Adrenal gland (tissue), 5 donors: ENCODE results near the gene OTOP3.

Experiments used
- CTCF ChIP-seq, 6 experiments: fragments of 450-650 bp in 4 of 6; fragments of 200-600 bp in 2 of 6; sonication (generic) in 1 of 6; IDR thresholded peaks; 1 replicate in 5 of 6; 2 replicates in 1 of 6; pipeline versions ENCODE4 v1.5.1 to v1.8.0; 2016 to 2021; ENCODE audit warnings: antibody characterized with exemption in 6 of 6, mild to moderate bottlenecking in 2 of 6, moderate library complexity in 1 of 6
- POLR2A ChIP-seq, 2 donors: fragments of 450-650 bp; IDR thresholded peaks; one replicate each; pipeline ENCODE4 v1.6.1; 2017; ENCODE audit warnings: antibody characterized with exemption in 2 of 2, mild to moderate bottlenecking in 2 of 2, moderate library complexity in 1 of 2
- donor health status: DM: no; HTN: no; CAD: no.

DNA sequence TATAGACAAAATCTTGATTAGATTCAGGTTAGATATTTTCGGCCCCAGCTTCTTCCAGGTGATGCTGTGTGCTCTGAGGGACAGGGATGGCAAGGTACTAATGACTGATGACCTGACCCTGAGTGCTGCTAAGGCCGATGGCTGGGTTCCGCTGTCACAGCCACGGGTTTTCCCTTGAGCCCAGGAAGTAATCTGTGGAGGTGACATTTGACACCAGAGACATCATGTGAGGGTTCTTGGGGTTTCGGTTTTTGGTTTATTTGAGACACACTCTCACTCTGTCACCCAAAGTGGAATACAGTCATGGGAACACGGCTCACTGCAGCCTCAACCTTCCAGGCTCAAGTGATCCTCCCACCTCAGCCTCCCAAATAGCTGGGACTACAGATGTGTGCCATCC, 9.8 kb downstream of the OTOP3 start:
- TF ChIP-seq CTCF (IDR thresholded peaks at IDR 0.05), result no peak
- no peak for TF ChIP-seq POLR2A (IDR thresholded peaks at IDR 0.05)
